Activated CD8-positive, alpha-beta T cell treated with anti-CD3 and anti-CD28 coated beads, Interleukin-2, amount 10 ng/mL, durations not matched to agents 7 days and 5 days (primary cell): ENCODE data around the gene RALY. TPM values are rescaled to one million over a fixed set of nuclear protein-coding genes. Genes with fewer than 3 reads are reported as not detected.

Experiments
- ATAC-seq: fragments of 150-1000 bp; cut with Tn5 transposase; one replicate; pipeline ENCODE4 v1.10.0; 2021; ENCODE audit warnings: moderate library complexity
- CTCF ChIA-PET: fragments of 350-600 bp; sonication (Branson Sonifier 250); formaldehyde crosslinking; loops from one replicate; lab custom pipeline; 2021; ENCODE audit warnings: antibody characterized with exemption; lab: Charles Lee
- POLR2A ChIA-PET: fragments of 350-600 bp; sonication (Branson Sonifier 250); formaldehyde crosslinking; loops from one replicate; lab custom pipeline; 2021; ENCODE audit warnings: antibody characterized with exemption; lab: Charles Lee
- DNase-seq: peaks from one replicate; pipeline ENCODE4 v3.0.0-alpha.2; 2020
- H3K27ac Mint-ChIP-seq: one replicate; pipeline ENCODE4 v1.8.0; 2021; ENCODE audit warnings: mild to moderate bottlenecking, mixed read lengths
- H3K27me3 Mint-ChIP-seq: one replicate; pipeline ENCODE4 v1.8.0; 2021; ENCODE audit warnings: low read depth, mixed read lengths
- H3K36me3 Mint-ChIP-seq: one replicate; pipeline ENCODE4 v1.8.0; 2021; ENCODE audit warnings: low read depth, mixed read lengths
- H3K4me1 Mint-ChIP-seq: one replicate; pipeline ENCODE4 v1.8.0; 2021; ENCODE audit warnings: low read depth, mixed read lengths
- H3K4me3 Mint-ChIP-seq: one replicate; pipeline ENCODE4 v1.8.0; 2021; ENCODE audit warnings: mild to moderate bottlenecking, mixed read lengths
- H3K9me3 Mint-ChIP-seq: one replicate; pipeline ENCODE4 v1.8.0; 2022; ENCODE audit warnings: mixed read lengths; ENCODE audit not compliant: insufficient read depth
- total RNA-seq, 2 experiments: library from RNA; stranded (reverse); gene quantifications; one replicate each; pipeline ENCODE4 v1.2.3, GENCODE V29; 2021

Gene RALY
- total RNA-seq, 2 experiments from 2014 or later, result 232 to 233 TPM

GRCh38 chr20:34037767-34038166 is 44.1 kb downstream of the RALY start:
- DNase-seq (no peak), ATAC-seq (no peak)
- ChIA-PET POLR2A (interaction anchor here (0.7 kb wide), 1 partner anchor 13 kb away, joined by 3 read pairs; no protein-coding TSS in a partner anchor), CTCF (interaction anchor here (1.0 kb wide), 1 partner anchor 16 kb away, joined by 4 read pairs; no protein-coding TSS in a partner anchor)
- Mint-ChIP-seq H3K27ac (no peak overlapping the region), H3K9me3 (no peaks in the 10 kb centered on the region), H3K4me3 (no peak overlapping the region), H3K4me1 (peaks cover 41% of the 10 kb centered on the region), H3K36me3 (peaks cover 13% of the 10 kb centered on the region), H3K27me3 (no peaks in the 10 kb centered on the region)

GRCh38 chr20:34040300-34040995 is 46.7 kb downstream of the RALY start:
- POLR2A ChIA-PET, result no interaction called here
- no peak overlapping the region for H3K27ac Mint-ChIP-seq
- H3K4me3 Mint-ChIP-seq, result no peak overlapping the region
- H3K4me1 Mint-ChIP-seq, result peaks cover 41% of the 10 kb centered on the region
- ATAC-seq (no peak), DNase-seq (no peak)
- H3K9me3 Mint-ChIP-seq, result no peaks in the 10 kb centered on the region
- CTCF ChIA-PET, result no interaction called here
- no peaks in the 10 kb centered on the region for H3K27me3 Mint-ChIP-seq
- H3K36me3 Mint-ChIP-seq, result peaks cover 10% of the 10 kb centered on the region

- no peak overlapping the region for H3K4me3 Mint-ChIP-seq
- H3K36me3 Mint-ChIP-seq, result peaks cover 15% of the 10 kb centered on the region
- ChIA-PET CTCF (no interaction called here), POLR2A (no interaction called here)
- no peaks in the 10 kb centered on the region for H3K9me3 Mint-ChIP-seq
- DNase-seq (no peak), ATAC-seq (no peak)
- H3K27me3 Mint-ChIP-seq, result no peaks in the 10 kb centered on the region
- no peak overlapping the region for H3K27ac Mint-ChIP-seq
- peaks cover 33% of the 10 kb centered on the region for H3K4me1 Mint-ChIP-seq
These were observed 47.5 kb downstream of the RALY start for GRCh38 chr20:34041226-34041625.

- POLR2A ChIA-PET, result no interaction called here
- peaks cover 12% of the 10 kb centered on the region for H3K36me3 Mint-ChIP-seq
- no peaks in the 10 kb centered on the region for H3K27me3 Mint-ChIP-seq
- no peak overlapping the region for H3K27ac Mint-ChIP-seq
- DNase-seq (no peak), ATAC-seq (no peak)
- H3K9me3 Mint-ChIP-seq, result no peaks in the 10 kb centered on the region
- peaks cover 23% of the 10 kb centered on the region for H3K4me1 Mint-ChIP-seq
- no peak overlapping the region for H3K4me3 Mint-ChIP-seq
- CTCF ChIA-PET, result no interaction called here
These were observed 48.6 kb downstream of the RALY start for GRCh38 chr20:34042262-34042661.

GRCh38 chr20:34043025-34043424 is 49.3 kb downstream of the RALY start:
- Mint-ChIP-seq H3K27me3 (no peaks in the 10 kb centered on the region), H3K4me3 (no peak overlapping the region), H3K27ac (no peak overlapping the region), H3K9me3 (no peaks in the 10 kb centered on the region), H3K36me3 (peaks cover 14% of the 10 kb centered on the region), H3K4me1 (peaks cover 17% of the 10 kb centered on the region)
- DNase-seq (no peak), ATAC-seq (no peak)
- POLR2A ChIA-PET, result no interaction called here
- CTCF ChIA-PET, result no interaction called here

- ChIA-PET POLR2A (no interaction called here), CTCF (no interaction called here)
- H3K4me3 Mint-ChIP-seq, result no peak overlapping the region
- DNase-seq, result no peak
- H3K27me3 Mint-ChIP-seq, result no peaks in the 10 kb centered on the region
- no peak overlapping the region for H3K27ac Mint-ChIP-seq
- H3K9me3 Mint-ChIP-seq, result no peaks in the 10 kb centered on the region
- H3K36me3 Mint-ChIP-seq, result peaks cover 22% of the 10 kb centered on the region
- ATAC-seq, result no peak
- H3K4me1 Mint-ChIP-seq, result peaks cover 16% of the 10 kb centered on the region
These were observed 51.6 kb downstream of the RALY start for GRCh38 chr20:34045294-34045693.

- no peak for ATAC-seq
- no peak for DNase-seq
- no peaks in the 10 kb centered on the region for H3K27me3 Mint-ChIP-seq
- H3K27ac Mint-ChIP-seq, result no peak overlapping the region
- no peak overlapping the region for H3K4me3 Mint-ChIP-seq
- ChIA-PET CTCF (interaction anchor here (0.7 kb wide), 1 partner anchor 9 kb away, joined by 3 read pairs; no protein-coding TSS in a partner anchor), POLR2A (no interaction called here)
- H3K36me3 Mint-ChIP-seq, result peaks cover 25% of the 10 kb centered on the region
- no peaks in the 10 kb centered on the region for H3K9me3 Mint-ChIP-seq
- peaks cover 16% of the 10 kb centered on the region for H3K4me1 Mint-ChIP-seq
These were observed 52.4 kb downstream of the RALY start for GRCh38 chr20:34045930-34046725.

GRCh38 chr20:34047010-34047687 is 53.4 kb downstream of the RALY start:
- H3K27ac Mint-ChIP-seq, result no peak overlapping the region
- H3K4me1 Mint-ChIP-seq, result peaks cover 14% of the 10 kb centered on the region
- POLR2A ChIA-PET, result no interaction called here
- no peaks in the 10 kb centered on the region for H3K9me3 Mint-ChIP-seq
- ATAC-seq, result no peak
- CTCF ChIA-PET, result interaction anchor here (0.7 to 0.9 kb wide), 2 partner anchors 10 to 22 kb away, joined by 3 read pairs; no protein-coding TSS in a partner anchor
- no peak overlapping the region for H3K4me3 Mint-ChIP-seq
- DNase-seq, result no peak
- peaks cover 25% of the 10 kb centered on the region for H3K36me3 Mint-ChIP-seq
- H3K27me3 Mint-ChIP-seq, result no peaks in the 10 kb centered on the region

GRCh38 chr20:34047917-34048316 is 54.2 kb downstream of the RALY start:
- DNase-seq (no peak), ATAC-seq (no peak)
- Mint-ChIP-seq H3K27me3 (no peaks in the 10 kb centered on the region), H3K36me3 (peaks cover 29% of the 10 kb centered on the region), H3K9me3 (no peaks in the 10 kb centered on the region), H3K27ac (no peak overlapping the region), H3K4me3 (no peak overlapping the region), H3K4me1 (peaks cover 11% of the 10 kb centered on the region)
- ChIA-PET CTCF (no interaction called here), POLR2A (interaction anchor here (1.2 kb wide), 1 partner anchor 64 kb away, joined by 3 read pairs; the partner anchor contains the start of gene EIF2S2)

- ChIA-PET CTCF (interaction anchor here (2.4 kb wide), 1 partner anchor 20 kb away, joined by 8 read pairs; no protein-coding TSS in a partner anchor), POLR2A (interaction anchor here (0.5 kb wide), 1 partner anchor 756 kb away, joined by 3 read pairs; no protein-coding TSS in a partner anchor)
- Mint-ChIP-seq H3K36me3 (peaks cover 23% of the 10 kb centered on the region), H3K27me3 (no peaks in the 10 kb centered on the region), H3K4me3 (no peak overlapping the region), H3K4me1 (peaks cover 15% of the 10 kb centered on the region), H3K9me3 (no peaks in the 10 kb centered on the region), H3K27ac (no peak overlapping the region)
- no peak for ATAC-seq
- DNase-seq, result no peak
These were observed 55.7 kb downstream of the RALY start for GRCh38 chr20:34049389-34049788.

GRCh38 chr20:34049897-34050695 is 56.4 kb downstream of the RALY start:
- peaks cover 23% of the 10 kb centered on the region for H3K36me3 Mint-ChIP-seq
- ATAC-seq (no peak), DNase-seq (no peak)
- CTCF ChIA-PET, result interaction anchor here (1.1 to 2.4 kb wide), 2 partner anchors 13 to 19 kb away, joined by 3 to 8 read pairs; no protein-coding TSS in a partner anchor
- no peak overlapping the region for H3K27ac Mint-ChIP-seq
- H3K4me1 Mint-ChIP-seq, result peaks cover 20% of the 10 kb centered on the region
- H3K27me3 Mint-ChIP-seq, result no peaks in the 10 kb centered on the region
- POLR2A ChIA-PET, result interaction anchor here (0.5 kb wide), 1 partner anchor 755 kb away, joined by 3 read pairs; no protein-coding TSS in a partner anchor
- no peak overlapping the region for H3K4me3 Mint-ChIP-seq
- no peaks in the 10 kb centered on the region for H3K9me3 Mint-ChIP-seq
